Measurements from ENCODE around the gene DPF3.

DNA sequence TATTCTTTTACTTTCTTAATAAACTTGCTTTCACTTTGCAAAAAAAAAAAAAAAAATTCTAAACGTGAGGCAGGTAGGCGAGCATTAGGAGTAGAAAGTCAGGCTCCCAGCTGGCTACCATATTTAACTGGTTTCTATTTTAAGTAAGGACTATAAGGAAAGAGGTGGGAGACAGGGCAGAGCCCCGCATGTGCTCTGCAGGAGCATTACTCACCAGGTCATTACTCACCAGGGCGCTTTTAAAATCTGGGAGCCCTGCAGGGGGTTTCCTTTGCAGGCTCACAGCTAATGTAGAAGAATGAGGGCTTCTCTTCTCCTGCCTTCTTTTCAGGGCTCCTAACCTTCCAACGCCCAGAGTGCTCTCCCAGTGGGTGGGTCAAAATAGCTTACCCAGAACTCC, 14.0 kb upstream of the DPF3 start:
- no peak for TF ChIP-seq ZBTB7A (IDR thresholded peaks at IDR 0.05; ENCODE audit: low read depth)
- TF ChIP-seq EP300 (IDR thresholded peaks at IDR 0.05; ENCODE audit: borderline replicate concordance) = peak; percentile 63; the same call in 1 of the 2 replicates
- no peak for TF ChIP-seq YY1 (IDR thresholded peaks at IDR 0.05; ENCODE audit: low read depth)
